PC-9 (cell line): Measurements from ENCODE around the gene RAG1. TPM values are rescaled to one million over a fixed set of nuclear protein-coding genes. Genes with fewer than 3 reads are reported as not detected.

Source experiments
- BruUV-seq: library from RNA; stranded (reverse); fragments of 400-500 nt; replicated peaks from 2 replicates; lab custom pipeline; 2021; lab: Mats Ljungman, UMichigan
- CTCF ChIA-PET: fragments of 300-600 bp; sonication (Branson Sonifier 250); formaldehyde crosslinking; loops from one replicate; lab custom pipeline; 2022; ENCODE audit warnings: antibody characterized with exemption; lab: Charles Lee
- POLR2A ChIA-PET: fragments of 300-600 bp; sonication (Branson Sonifier 250); formaldehyde crosslinking; loops from one replicate; lab custom pipeline; 2022; ENCODE audit warnings: antibody characterized with exemption; ENCODE audit not compliant: unreplicated experiment; lab: Charles Lee
- DNase-seq, 2 experiments: peaks; one replicate each; pipeline versions ENCODE4 v3.0.0 to v3.0.0-alpha.2; 2015 to 2022; ENCODE audit warnings: mixed read lengths in 1 of 2
- H2AFZ ChIP-seq: fragments of 200-600 bp; sonication (generic); 2 replicates; pipeline ENCODE4 v1.8.1; 2017; ENCODE audit warnings: antibody characterized with exemption
- H3F3A ChIP-seq: fragments of 200-600 bp; sonication (generic); 2 replicates; pipeline ENCODE4 v1.8.1; 2017; ENCODE audit warnings: antibody characterized with exemption, mild to moderate bottlenecking, low read depth; ENCODE audit not compliant: insufficient read depth
- H3K27ac ChIP-seq: fragments of 200-600 bp; sonication (generic); 2 replicates; pipeline ENCODE4 v1.6.1; 2016; ENCODE audit warnings: mixed run types
- H3K27me3 ChIP-seq: fragments of 200-600 bp; sonication (generic); 2 replicates; pipeline ENCODE4 v1.6.1; 2016; ENCODE audit warnings: low read depth, mixed run types; ENCODE audit not compliant: insufficient read depth
- H3K36me3 ChIP-seq: fragments of 200-600 bp; sonication (generic); 2 replicates; pipeline ENCODE4 v1.6.1; 2016; ENCODE audit warnings: low read depth, mixed run types
- H3K4me1 ChIP-seq: fragments of 200-600 bp; sonication (generic); replicated peaks from 2 replicates; pipeline ENCODE4 v1.6.1; 2016; ENCODE audit warnings: mixed run types; ENCODE audit not compliant: insufficient read depth
- H3K4me2 ChIP-seq: fragments of 200-600 bp; sonication (generic); 2 replicates; pipeline ENCODE4 v1.6.1; 2017; ENCODE audit warnings: mixed run types
- H3K4me3 ChIP-seq: fragments of 200-600 bp; sonication (generic); 2 replicates; pipeline ENCODE4 v1.6.1; 2016; ENCODE audit warnings: mixed run types
- H3K79me2 ChIP-seq: fragments of 200-600 bp; sonication (generic); 2 replicates; pipeline ENCODE4 v1.6.1; 2017; ENCODE audit warnings: low read depth, mixed run types
- H3K9me2 ChIP-seq: fragments of 200-600 bp; sonication (generic); 2 replicates; pipeline ENCODE4 v1.8.1; 2017; ENCODE audit warnings: mild to moderate bottlenecking; ENCODE audit not compliant: insufficient read depth
- H3K9me3 ChIP-seq: fragments of 200-600 bp; sonication (generic); 2 replicates; pipeline ENCODE4 v1.8.1; 2016; ENCODE audit warnings: low read depth; ENCODE audit not compliant: insufficient read depth
- H4K20me1 ChIP-seq: fragments of 200-600 bp; sonication (generic); 2 replicates; pipeline ENCODE4 v1.8.1; 2017; ENCODE audit not compliant: insufficient read depth
- CTCF ChIP-seq: fragments of 200-600 bp; sonication (generic); conservative IDR thresholded peaks from 2 replicates; pipeline ENCODE4 v1.6.1; 2017; ENCODE audit warnings: mixed run types, antibody characterized with exemption, mild to moderate bottlenecking, moderate library complexity
- EZH2 ChIP-seq: fragments of 200-600 bp; sonication (generic); IDR thresholded peaks from 2 replicates; pipeline ENCODE4 v1.8.0; 2017; ENCODE audit warnings: antibody characterized with exemption, low read depth
- intact Hi-C: fragments of 100-400 bp; cut with micrococcal nuclease; formaldehyde crosslinking; loops from one replicate; pipeline ENCODE4 v1.10.0; 2022; ENCODE audit not compliant: unreplicated experiment
- total RNA-seq: library from RNA; stranded (reverse); gene quantifications from 2 replicates; pipeline ENCODE4 v1.2.3, GENCODE V29; 2021

Gene RAG1
- total RNA-seq, 1 experiment from 2014 or later: 0.31 TPM

- no peak for DNase-seq
- Histone ChIP-seq H3K4me2 (no peak overlapping the region), H3K36me3 (no peaks in the 10 kb centered on the region), H3K9me3 (no peaks in the 10 kb centered on the region; the same call in 1 of the 2 replicates), H4K20me1 (no peaks in the 10 kb centered on the region), H3F3A (no peaks in the 10 kb centered on the region), H3K9me2 (no peaks in the 10 kb centered on the region), H3K79me2 (no peaks in the 10 kb centered on the region), H3K4me3 (no peak overlapping the region), H2AFZ (no peak overlapping the region), H3K27me3 (peaks cover 14% of the 10 kb centered on the region), H3K27ac (no peak overlapping the region), H3K4me1 (no peaks in the 10 kb centered on the region)
- no TSS peak for BruUV-seq
- ChIA-PET POLR2A (interaction anchor here (0.7 kb wide), 1 partner anchor 8 kb away, joined by 10 read pairs; the partner anchor contains the start of gene IFTAP), CTCF (no interaction called here)
- intact Hi-C loops: no loop called here
- TF ChIP-seq CTCF (no peak), EZH2 (no peak)
These were observed 18.7 kb downstream of the RAG1 start for GRCh38 chr11:36586543-36586942.

DNA sequence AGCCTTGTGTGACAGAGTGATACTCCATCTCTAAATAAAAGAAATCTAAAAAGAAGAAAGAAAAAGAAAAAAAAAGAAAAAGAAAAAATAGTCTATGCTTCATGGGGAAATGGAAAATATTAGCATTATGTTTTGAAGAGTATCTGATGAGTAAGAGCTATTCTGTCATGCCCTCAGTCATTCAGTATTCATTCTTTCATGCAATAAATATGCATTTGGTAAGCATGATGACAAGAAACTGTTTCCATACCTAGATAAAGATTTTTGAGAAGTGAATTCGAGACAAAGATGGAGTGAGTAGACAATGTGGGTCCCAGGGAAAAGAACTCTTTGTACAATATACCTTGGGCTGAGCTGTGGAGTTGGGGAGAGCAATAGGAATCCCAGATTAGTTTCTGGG is 20.3 kb downstream of the RAG1 start:
- H3K9me3 ChIP-seq: no peaks in the 10 kb centered on the region
- no peaks in the 10 kb centered on the region for H3K9me2 ChIP-seq
- intact Hi-C loops: no loop called here
- no peaks in the 10 kb centered on the region for H3K4me1 ChIP-seq
- no peaks in the 10 kb centered on the region for H3K36me3 ChIP-seq
- H4K20me1 ChIP-seq: no peaks in the 10 kb centered on the region
- CTCF ChIA-PET: no interaction called here
- peaks cover 15% of the 10 kb centered on the region for H3K27me3 ChIP-seq
- no peak overlapping the region for H3K4me2 ChIP-seq
- POLR2A ChIA-PET: no interaction called here
- H2AFZ ChIP-seq: no peak overlapping the region
- no peaks in the 10 kb centered on the region for H3K79me2 ChIP-seq
- no peak overlapping the region for H3K4me3 ChIP-seq
- TF ChIP-seq CTCF (no peak), EZH2 (no peak)
- H3K27ac ChIP-seq: no peak overlapping the region
- BruUV-seq: no TSS peak
- no peaks in the 10 kb centered on the region for H3F3A ChIP-seq
- DNase-seq: no peak

DNA sequence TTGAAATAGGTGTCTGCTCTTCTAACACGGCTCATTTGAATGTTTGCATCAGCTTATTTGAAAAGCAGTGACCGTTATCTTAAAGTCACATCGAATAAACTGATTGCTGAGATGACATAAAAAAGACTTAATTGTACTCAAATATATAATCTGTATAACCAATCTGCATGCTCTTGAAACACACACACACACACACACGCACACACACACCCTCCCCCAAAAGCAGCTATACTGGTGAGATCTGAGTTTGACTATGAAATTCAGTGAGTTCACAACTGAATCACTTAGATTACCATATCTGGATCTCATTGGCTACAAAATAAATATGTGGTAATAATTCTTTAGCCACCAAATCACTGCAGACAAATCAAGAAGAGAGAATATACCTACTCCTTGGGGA is 22.7 kb downstream of the RAG1 start:
- H3K4me2 ChIP-seq: no peak overlapping the region
- no peak overlapping the region for H3K27ac ChIP-seq
- CTCF ChIA-PET: interaction anchor here (0.6 kb wide), 1 partner anchor 1330 kb away, joined by 3 read pairs; no protein-coding TSS in a partner anchor
- no peaks in the 10 kb centered on the region for H3K9me2 ChIP-seq
- TF ChIP-seq CTCF: no peak
- no peak for TF ChIP-seq EZH2
- H3K27me3 ChIP-seq: peaks cover 15% of the 10 kb centered on the region
- no peak overlapping the region for H3K4me3 ChIP-seq
- BruUV-seq: no TSS peak
- H3K9me3 ChIP-seq: no peaks in the 10 kb centered on the region
- no peak for DNase-seq
- H4K20me1 ChIP-seq: no peaks in the 10 kb centered on the region
- POLR2A ChIA-PET: no interaction called here
- no peak overlapping the region for H2AFZ ChIP-seq
- 0 out of 2 replicates have a peak, but pooled peaks cover 5% of the 10 kb centered on the region for H3K4me1 ChIP-seq
- no peaks in the 10 kb centered on the region for H3K36me3 ChIP-seq
- intact Hi-C loops: no loop called here
- no peaks in the 10 kb centered on the region for H3K79me2 ChIP-seq
- no peaks in the 10 kb centered on the region for H3F3A ChIP-seq
